ENCODE measurements around the gene PSMD11. TPM values are rescaled to one million over a fixed set of nuclear protein-coding genes. Genes with fewer than 3 reads are reported as not detected.

PSMD11 gene
- total RNA-seq, 4 donors from 2014 or later = 43.3 to 81.0 (median 57.3) TPM

DNA sequence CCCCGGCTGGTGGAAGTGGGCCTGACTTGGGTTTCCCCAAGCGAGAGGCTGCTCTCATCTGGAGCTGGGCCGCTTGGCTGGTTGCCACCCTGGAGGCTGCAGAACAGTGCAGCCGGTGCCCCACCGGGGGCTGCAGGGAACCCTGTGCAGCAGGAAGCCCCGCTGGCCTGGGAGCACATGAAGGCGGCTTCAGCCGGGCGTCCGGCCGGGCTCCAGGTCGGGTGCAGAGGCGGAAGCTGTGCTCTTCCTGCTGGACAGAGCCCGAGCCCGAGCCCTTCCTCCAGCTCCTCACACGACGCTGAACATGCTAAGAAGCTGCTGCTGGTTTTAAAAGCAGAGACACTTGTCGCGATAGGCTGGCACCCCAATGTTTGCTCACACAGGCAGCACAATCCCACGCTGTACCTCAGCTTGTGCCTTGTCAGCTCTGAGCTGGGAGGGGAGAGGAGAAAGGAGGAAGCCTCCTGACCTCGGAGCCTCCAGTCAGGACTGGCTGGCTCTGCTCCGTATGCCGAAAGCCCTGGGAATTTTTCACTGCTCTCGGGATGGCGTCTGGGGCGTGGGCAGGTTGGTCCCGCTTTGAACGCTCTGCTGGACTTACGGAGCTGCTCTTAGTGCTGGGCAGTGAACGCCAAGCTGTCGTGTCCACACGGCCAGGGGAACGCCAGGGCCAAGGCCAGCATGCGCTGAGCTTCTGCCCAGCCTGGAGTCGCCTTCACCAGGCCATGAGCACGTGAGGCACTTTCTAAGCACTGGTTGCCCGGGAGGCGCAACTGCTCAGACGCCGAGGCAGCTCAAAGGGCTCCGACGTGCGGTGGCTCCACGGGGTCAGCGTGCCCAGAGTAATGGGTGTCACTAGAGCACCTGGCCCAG is 51.3 kb downstream of the PSMD11 start:
- TF ChIP-seq, protein P1, sequence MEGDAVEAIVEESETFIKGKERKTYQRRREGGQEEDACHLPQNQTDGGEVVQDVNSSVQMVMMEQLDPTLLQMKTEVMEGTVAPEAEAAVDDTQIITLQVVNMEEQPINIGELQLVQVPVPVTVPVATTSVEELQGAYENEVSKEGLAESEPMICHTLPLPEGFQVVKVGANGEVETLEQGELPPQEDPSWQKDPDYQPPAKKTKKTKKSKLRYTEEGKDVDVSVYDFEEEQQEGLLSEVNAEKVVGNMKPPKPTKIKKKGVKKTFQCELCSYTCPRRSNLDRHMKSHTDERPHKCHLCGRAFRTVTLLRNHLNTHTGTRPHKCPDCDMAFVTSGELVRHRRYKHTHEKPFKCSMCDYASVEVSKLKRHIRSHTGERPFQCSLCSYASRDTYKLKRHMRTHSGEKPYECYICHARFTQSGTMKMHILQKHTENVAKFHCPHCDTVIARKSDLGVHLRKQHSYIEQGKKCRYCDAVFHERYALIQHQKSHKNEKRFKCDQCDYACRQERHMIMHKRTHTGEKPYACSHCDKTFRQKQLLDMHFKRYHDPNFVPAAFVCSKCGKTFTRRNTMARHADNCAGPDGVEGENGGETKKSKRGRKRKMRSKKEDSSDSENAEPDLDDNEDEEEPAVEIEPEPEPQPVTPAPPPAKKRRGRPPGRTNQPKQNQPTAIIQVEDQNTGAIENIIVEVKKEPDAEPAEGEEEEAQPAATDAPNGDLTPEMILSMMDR (IDR thresholded peaks at IDR 0.05; ENCODE audit: low read depth) = no peak

DNA sequence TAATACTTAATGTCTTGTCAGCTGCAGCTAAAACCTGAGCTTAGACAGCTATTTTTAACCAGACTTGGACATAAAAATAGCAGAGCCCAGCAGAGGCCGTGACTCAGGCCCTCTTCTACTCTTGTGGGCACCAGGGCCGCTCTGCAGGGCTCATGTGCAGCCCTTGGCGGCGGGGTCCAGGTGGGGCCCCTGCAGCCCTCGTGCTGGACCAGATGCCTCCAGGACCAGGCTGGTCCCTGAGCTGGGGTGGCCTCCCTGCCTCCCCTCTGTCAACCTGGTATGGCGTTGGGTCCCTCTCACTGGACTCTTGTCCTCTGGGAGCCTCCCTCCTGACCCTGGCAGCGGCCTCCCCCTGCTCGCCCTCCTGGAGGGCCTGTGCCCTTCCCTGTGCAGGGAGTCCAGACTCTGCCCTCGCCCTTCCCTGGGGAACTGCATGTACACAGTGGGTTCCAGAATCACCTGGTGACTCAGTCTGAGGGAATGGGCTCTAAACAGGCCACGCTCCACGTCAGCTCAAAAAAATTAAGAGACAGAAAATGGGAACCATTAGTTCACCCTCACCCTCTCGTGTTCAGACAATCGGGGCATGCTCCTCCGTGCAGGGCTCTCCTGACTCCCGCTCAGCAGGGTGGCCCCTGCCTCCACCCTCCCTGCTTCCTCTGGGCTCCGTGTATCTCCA is 52.2 kb downstream of the PSMD11 start:
- TF ChIP-seq, protein P1 (IDR thresholded peaks at IDR 0.05; ENCODE audit: low read depth) = no peak

DNA sequence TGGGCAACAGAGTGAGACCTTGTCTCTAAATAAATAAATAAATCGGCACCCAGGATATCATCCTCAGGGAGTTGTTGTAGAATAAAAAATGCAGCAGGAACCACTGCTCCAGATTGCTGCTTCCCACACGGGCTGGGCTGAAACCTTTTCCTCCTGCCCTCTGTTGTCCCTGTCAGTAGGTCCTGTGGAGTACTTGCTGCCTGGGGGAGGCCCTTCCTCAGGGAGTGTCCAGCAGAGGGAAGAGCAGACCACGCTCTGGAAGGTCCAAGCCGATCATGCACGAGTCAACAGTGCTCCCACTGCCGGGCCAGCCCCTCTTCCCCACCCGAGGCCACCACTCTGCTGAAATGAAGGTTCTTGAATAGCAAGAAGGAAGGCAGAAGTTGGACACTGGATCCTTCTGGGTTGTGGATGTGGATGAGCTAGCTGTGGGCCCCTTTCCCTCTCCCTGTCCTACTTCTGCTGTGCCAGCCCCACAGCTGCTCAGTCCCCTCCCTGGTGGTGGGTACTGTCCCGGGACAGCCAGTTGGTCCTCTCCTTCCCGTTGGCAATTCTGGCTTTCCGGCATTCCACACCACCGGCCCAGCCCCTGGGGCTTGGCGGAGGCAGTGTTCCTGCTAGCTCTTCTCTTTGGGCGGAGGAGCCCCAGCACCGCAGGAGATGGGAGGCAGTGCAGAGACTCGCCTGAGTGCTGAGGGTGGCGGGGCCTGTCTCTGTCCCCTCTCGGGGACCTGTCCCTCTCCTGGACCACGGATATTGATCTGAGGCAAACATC is 53.3 kb downstream of the PSMD11 start:
- TF ChIP-seq, protein P1 (IDR thresholded peaks at IDR 0.05; ENCODE audit: low read depth) = no peak

DNA sequence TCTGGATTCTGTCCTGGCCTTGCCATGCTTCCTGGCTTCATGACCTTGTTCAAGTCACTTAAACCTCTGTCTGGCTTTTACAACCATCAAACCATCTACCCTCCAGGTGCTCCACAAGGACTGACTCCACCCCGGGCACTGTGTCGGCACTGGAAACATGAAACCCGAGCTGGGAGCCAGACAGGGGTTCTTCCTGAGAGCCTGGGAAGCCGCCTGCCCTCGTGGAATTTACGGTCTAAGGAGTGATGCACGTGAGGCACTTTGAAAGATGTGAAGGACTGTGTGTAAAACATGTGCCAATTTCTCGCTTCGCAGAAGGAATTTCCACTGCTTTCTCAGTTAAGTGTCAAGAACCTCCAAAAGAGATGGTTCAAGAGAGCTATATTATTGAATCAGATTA is 54.1 kb downstream of the PSMD11 start:
- TF ChIP-seq, protein P1 (IDR thresholded peaks at IDR 0.05; ENCODE audit: low read depth) = no peak

DNA sequence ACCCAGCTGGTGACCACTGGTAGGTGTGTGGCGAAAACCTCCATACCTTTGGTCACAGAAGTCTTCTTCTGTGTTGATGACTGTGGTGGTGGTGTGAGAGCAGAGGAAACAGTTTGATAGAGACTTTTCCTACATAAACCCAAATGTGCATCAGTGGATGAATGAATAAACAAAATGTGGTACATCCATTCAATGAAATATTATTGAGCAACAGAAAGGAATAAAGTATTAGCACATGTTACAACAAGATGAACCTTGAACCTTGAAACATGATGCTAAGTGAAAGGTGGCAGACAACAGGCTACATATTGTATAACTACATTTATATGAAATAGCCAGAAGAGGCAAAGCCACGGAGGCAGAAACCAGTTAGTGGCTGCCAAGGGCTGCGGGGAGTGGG is 57.7 kb downstream of the PSMD11 start:
- TF ChIP-seq, protein P1 (IDR thresholded peaks at IDR 0.05; ENCODE audit: low read depth) = no peak

DNA sequence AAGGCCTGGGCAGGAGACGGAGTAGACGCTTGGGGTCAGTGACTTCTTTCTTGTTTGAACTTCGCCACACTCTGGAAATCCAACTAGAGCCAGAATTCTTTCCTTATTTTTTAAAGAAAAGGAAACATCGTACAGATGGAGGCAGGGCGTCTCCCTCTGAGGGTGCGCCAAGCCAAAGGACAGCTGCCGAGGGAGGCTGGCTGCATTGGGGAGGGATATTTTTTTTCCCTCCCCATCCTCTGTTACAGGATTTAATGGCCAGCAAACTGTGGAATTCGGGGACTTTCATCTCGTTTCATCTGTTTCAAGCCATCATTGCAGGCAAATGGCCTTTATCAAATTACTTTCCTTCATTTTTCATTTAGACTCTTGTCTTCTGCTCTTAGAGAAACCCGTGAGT is 58.4 kb downstream of the PSMD11 start:
- TF ChIP-seq, protein P1 (IDR thresholded peaks at IDR 0.05; ENCODE audit: low read depth) = no peak
